Stimulated activated CD8-positive, alpha-beta memory T cell treated with anti-CD3 and anti-CD28 coated beads, Interleukin-15, amount 100 ng/mL, for 48 hours (primary cell): Measurements from ENCODE around the gene GPALPP1.
A peak's percentile ranks its signal among the peaks of the same experiment; 100 is the strongest.
"Not testable (repeated sequence)": the region's sequence is repeated elsewhere in the genome, so short reads cannot be mapped to it uniquely, and the experiment has no call there.

Experiments
- DNase-seq, 2 donors: peaks; one replicate each; pipeline ENCODE4 v3.0.0-alpha.2; 2020; ENCODE audit warnings: low read depth in 2 of 2

Gene GPALPP1

GRCh38 chr13:44989071-44989889, at the start of gene GPALPP1, which contains the start of gene NUFIP1:
Gene GPALPP1, plus strand, starts transcription at chr13:44989538. Its CDS starts 117 bp downstream, at chr13:44989655.
Gene NUFIP1, minus strand, starts transcription at chr13:44989471. Its CDS starts 35 bp downstream, at chr13:44989436.
- peak; percentile 87 to 89 for DNase-seq

GRCh38 chr13:44943411-44943810, 45.9 kb upstream of the GPALPP1 start:
- DNase-seq, result not testable (repeated sequence)

- DNase-seq, result no peak
Measured at GRCh38 chr13:44951184-44951583, 38.2 kb upstream of the GPALPP1 start.

- DNase-seq, result no peak
Measured at GRCh38 chr13:44952671-44953070, 36.7 kb upstream of the GPALPP1 start.

- no peak for DNase-seq
Measured at GRCh38 chr13:44954224-44954623, 35.1 kb upstream of the GPALPP1 start.

- no peak for DNase-seq
Measured at GRCh38 chr13:44955406-44955805, 33.9 kb upstream of the GPALPP1 start.

GRCh38 chr13:44961997-44962396, 27.3 kb upstream of the GPALPP1 start:
- DNase-seq, result no peak

- no peak for DNase-seq
Measured at GRCh38 chr13:44967704-44968433, 21.5 kb upstream of the GPALPP1 start.

GRCh38 chr13:44968434-44968815, 20.9 kb upstream of the GPALPP1 start:
- no peak for DNase-seq

GRCh38 chr13:44969551-44970484, 19.5 kb upstream of the GPALPP1 start:
- no peak for DNase-seq

GRCh38 chr13:44971656-44972595, 17.4 kb upstream of the GPALPP1 start:
- no peak for DNase-seq

- no peak for DNase-seq
Measured at GRCh38 chr13:44972956-44973581, 16.3 kb upstream of the GPALPP1 start.

- DNase-seq, result no peak
Measured at GRCh38 chr13:44974056-44974793, 15.1 kb upstream of the GPALPP1 start.

GRCh38 chr13:44976196-44976595, 13.1 kb upstream of the GPALPP1 start:
- no peak for DNase-seq

- no peak for DNase-seq
Measured at GRCh38 chr13:44976949-44977583, 12.3 kb upstream of the GPALPP1 start.

GRCh38 chr13:44978328-44978727, 11.0 kb upstream of the GPALPP1 start:
- DNase-seq, result no peak

GRCh38 chr13:44989941-44990340, 603 bp downstream of the GPALPP1 start:
- no peak for DNase-seq

GRCh38 chr13:45003417-45003816, 14.1 kb downstream of the GPALPP1 start:
- DNase-seq, result no peak

- DNase-seq, result no peak
Measured at GRCh38 chr13:45004096-45004495, 14.8 kb downstream of the GPALPP1 start.
